NCI-H1105 treated with DMSO at 0.1 percent for 48 hours (cell line): Measurements from ENCODE around the gene CUEDC1.
A peak's percentile ranks its signal among the peaks of the same experiment; 100 is the strongest.
"Not testable (repeated sequence)": the region's sequence is repeated elsewhere in the genome, so short reads cannot be mapped to it uniquely, and the experiment has no call there.

Source experiments
- DNase-seq: peaks from one replicate; lab custom pipeline; 2025; lab: John Stamatoyannopoulos, UW

The CUEDC1 gene

GRCh38 chr17:57938061-57938502 lies 17.1 kb downstream of the CUEDC1 start:
- no peak for DNase-seq

- DNase-seq: no peak
Observed at GRCh38 chr17:57937492-57937891, 17.7 kb downstream of the CUEDC1 start.

GRCh38 chr17:57935833-57936807 lies 19.1 kb downstream of the CUEDC1 start:
- DNase-seq: no peak

GRCh38 chr17:57931488-57932137 lies 23.6 kb downstream of the CUEDC1 start:
- DNase-seq: no peak

GRCh38 chr17:57930239-57930638 lies 25.0 kb downstream of the CUEDC1 start:
- DNase-seq: no peak

GRCh38 chr17:57929386-57929785 lies 25.8 kb downstream of the CUEDC1 start:
- DNase-seq: no peak

GRCh38 chr17:57928928-57929327 lies 26.3 kb downstream of the CUEDC1 start:
- DNase-seq: no peak

GRCh38 chr17:57927048-57927723 lies 28.0 kb downstream of the CUEDC1 start:
- DNase-seq: no peak

GRCh38 chr17:57926723-57927047 lies 28.5 kb downstream of the CUEDC1 start:
- DNase-seq: no peak

GRCh38 chr17:57925361-57925990 lies 29.7 kb downstream of the CUEDC1 start:
- DNase-seq: no peak

- DNase-seq: no peak
Observed at GRCh38 chr17:57924677-57925076, 30.5 kb downstream of the CUEDC1 start.

- no peak for DNase-seq
Observed at GRCh38 chr17:57923182-57923872, 31.9 kb downstream of the CUEDC1 start.

GRCh38 chr17:57922745-57923144 lies 32.5 kb downstream of the CUEDC1 start:
- not testable (repeated sequence) for DNase-seq

GRCh38 chr17:57920916-57921703 lies 34.1 kb downstream of the CUEDC1 start:
- no peak for DNase-seq

- DNase-seq: no peak
Observed at GRCh38 chr17:57919918-57920317, 35.3 kb downstream of the CUEDC1 start.

- DNase-seq: no peak
Observed at GRCh38 chr17:57918017-57918895, 37.0 kb downstream of the CUEDC1 start.

- peak; percentile 19 for DNase-seq
Observed at GRCh38 chr17:57916925-57917858, 38.0 kb downstream of the CUEDC1 start.

- DNase-seq: no peak
Observed at GRCh38 chr17:57915985-57916757, 39.0 kb downstream of the CUEDC1 start.
